HG03175 (cell line): Measurements from ENCODE around the gene COL6A2.
"Not testable (repeated sequence)": the region's sequence is repeated elsewhere in the genome, so short reads cannot be mapped to it uniquely, and the experiment has no call there.

Experiments used
- ATAC-seq: cut with Tn5 transposase; IDR thresholded peaks from one replicate; pipeline ENCODE4 v1.9.1; 2021; ENCODE audit warnings: mild to moderate bottlenecking, moderate library complexity; ENCODE audit not compliant: unreplicated experiment

COL6A2 gene

GRCh38 chr21:46097336-46098293 lies at the start of gene COL6A2:
Gene COL6A2 (plus strand): TSS chr21:46098112.
- ATAC-seq, result no peak

- ATAC-seq, result no peak
These were observed 48.7 kb upstream of the COL6A2 start for GRCh38 chr21:46048926-46049889.

- no peak for ATAC-seq
These were observed 47.8 kb upstream of the COL6A2 start for GRCh38 chr21:46049890-46050667.

GRCh38 chr21:46050668-46051378 lies 47.1 kb upstream of the COL6A2 start:
- ATAC-seq, result no peak

- no peak for ATAC-seq
These were observed 46.5 kb upstream of the COL6A2 start for GRCh38 chr21:46051379-46051770.

- ATAC-seq, result no peak
These were observed 45.9 kb upstream of the COL6A2 start for GRCh38 chr21:46051821-46052675.

- ATAC-seq, result no peak
These were observed 44.9 kb upstream of the COL6A2 start for GRCh38 chr21:46052703-46053651.

GRCh38 chr21:46054031-46054430 lies 43.9 kb upstream of the COL6A2 start:
- no peak for ATAC-seq

GRCh38 chr21:46054451-46054881 lies 43.4 kb upstream of the COL6A2 start:
- ATAC-seq, result no peak

- no peak for ATAC-seq
These were observed 42.0 kb upstream of the COL6A2 start for GRCh38 chr21:46055863-46056281.

- no peak for ATAC-seq
These were observed 41.4 kb upstream of the COL6A2 start for GRCh38 chr21:46056450-46056903.

- no peak for ATAC-seq
These were observed 40.7 kb upstream of the COL6A2 start for GRCh38 chr21:46057111-46057709.

- no peak for ATAC-seq
These were observed 40.1 kb upstream of the COL6A2 start for GRCh38 chr21:46057710-46058241.

GRCh38 chr21:46058431-46059145 lies 39.3 kb upstream of the COL6A2 start:
- ATAC-seq, result no peak

- ATAC-seq, result no peak
These were observed 38.7 kb upstream of the COL6A2 start for GRCh38 chr21:46059195-46059594.

GRCh38 chr21:46059711-46060455 lies 38.0 kb upstream of the COL6A2 start:
- ATAC-seq, result not testable (repeated sequence)
